RWPE1 (cell line): ENCODE results near the gene GNAS-AS1.

Source experiments
- CTCF ChIA-PET: fragments of 350-600 bp; sonication (Branson Sonifier 250); formaldehyde crosslinking; extraction: SDS; loops from one replicate; lab custom pipeline; 2021; lab: Yijun Ruan, JAX
- POLR2A ChIA-PET: fragments of 400-600 bp; formaldehyde crosslinking; extraction: SDS; loops from one replicate; lab custom pipeline; 2020; ENCODE audit warnings: antibody characterized with exemption; ENCODE audit not compliant: low non-redundant PET; lab: Yijun Ruan, JAX
- DNase-seq: peaks from one replicate; pipeline ENCODE4 v3.0.0; 2012; ENCODE audit warnings: low spot score
- H3K27ac ChIP-seq: fragments of 450-650 bp; 2 replicates; pipeline ENCODE4 v1.5.1; 2017
- CTCF ChIP-seq: fragments of 450-650 bp; conservative IDR thresholded peaks from 2 replicates; pipeline ENCODE4 v1.5.1; 2017; ENCODE audit warnings: low read depth, mild to moderate bottlenecking

Gene GNAS-AS1

GRCh38 chr20:58811334-58811733 lies 39.4 kb downstream of the GNAS-AS1 start:
- CTCF ChIA-PET: interaction anchor here (0.6 kb wide), 1 partner anchor 697 kb away, joined by 4 read pairs; no protein-coding TSS in a partner anchor
- no peak overlapping the region for H3K27ac ChIP-seq
- no peak for DNase-seq
- TF ChIP-seq CTCF: no peak
- POLR2A ChIA-PET: no interaction called here

GRCh38 chr20:58810879-58811250 lies 39.8 kb downstream of the GNAS-AS1 start:
- ChIA-PET CTCF (interaction anchor here (0.6 kb wide), 1 partner anchor 697 kb away, joined by 4 read pairs; no protein-coding TSS in a partner anchor), POLR2A (no interaction called here)
- no peak overlapping the region for H3K27ac ChIP-seq
- no peak for TF ChIP-seq CTCF
- DNase-seq: no peak

GRCh38 chr20:58810116-58810878 lies 40.4 kb downstream of the GNAS-AS1 start:
- H3K27ac ChIP-seq: no peak overlapping the region
- DNase-seq: no peak
- CTCF ChIA-PET: no interaction called here
- TF ChIP-seq CTCF: no peak
- POLR2A ChIA-PET: no interaction called here

GRCh38 chr20:58808271-58809046 lies 42.2 kb downstream of the GNAS-AS1 start:
- ChIA-PET POLR2A (no interaction called here), CTCF (no interaction called here)
- H3K27ac ChIP-seq: no peak overlapping the region
- no peak for TF ChIP-seq CTCF
- DNase-seq: no peak

- ChIA-PET POLR2A (no interaction called here), CTCF (no interaction called here)
- no peak for DNase-seq
- no peak overlapping the region for H3K27ac ChIP-seq
- no peak for TF ChIP-seq CTCF
These were observed 42.9 kb downstream of the GNAS-AS1 start for GRCh38 chr20:58807801-58808200.

- DNase-seq: no peak
- no peak overlapping the region for H3K27ac ChIP-seq
- CTCF ChIA-PET: no interaction called here
- no peak for TF ChIP-seq CTCF
- POLR2A ChIA-PET: no interaction called here
These were observed 47.2 kb downstream of the GNAS-AS1 start for GRCh38 chr20:58803533-58803932.
